SK-N-MC (cell line): ENCODE measurements around the gene CASTOR1.

Experiments
- DNase-seq: peaks from one replicate; pipeline ENCODE4 v3.0.0-alpha.2; 2011; ENCODE audit warnings: low read depth, low spot score
- H3K27ac ChIP-seq: fragments of 200-600 bp; sonication (generic); 2 replicates; pipeline ENCODE4 v1.5.1; 2016; ENCODE audit warnings: mixed run types
- H3K36me3 ChIP-seq: fragments of 200-600 bp; sonication (generic); 2 replicates; pipeline ENCODE4 v1.6.1; 2017; ENCODE audit warnings: antibody characterized with exemption, low read length, mixed read lengths; ENCODE audit not compliant: insufficient read depth
- H3K4me3 ChIP-seq: fragments of 200-600 bp; sonication (generic); 2 replicates; pipeline ENCODE4 v1.5.1; 2016
- H3K9ac ChIP-seq: fragments of 200-600 bp; sonication (generic); 2 replicates; pipeline ENCODE4 v1.8.0; 2017; ENCODE audit warnings: mixed run types, mixed read lengths; ENCODE audit not compliant: insufficient read length
- H3K9me3 ChIP-seq: fragments of 200-600 bp; sonication (generic); 2 replicates; pipeline ENCODE4 v1.6.1; 2017; ENCODE audit warnings: low read depth, mild to moderate bottlenecking, antibody characterized with exemption, low read length, moderate library complexity, mixed read lengths
- EZH2 ChIP-seq: fragments of 200-600 bp; sonication (generic); IDR thresholded peaks from one replicate; pipeline ENCODE4 v1.6.1; 2017; ENCODE audit warnings: antibody characterized with exemption
- FOXP2 ChIP-seq: optimal IDR thresholded peaks from 2 replicates; pipeline ENCODE3; 2011; ENCODE audit warnings: mild to moderate bottlenecking, moderate library complexity; ENCODE audit not compliant: insufficient read depth; ENCODE audit errors: extremely low read length, control extremely low read depth
- POLR2AphosphoS5 ChIP-seq: IDR thresholded peaks from 2 replicates; pipeline ENCODE4 v1.6.1; 2012; ENCODE audit warnings: mild to moderate bottlenecking, low read depth, low read length, borderline replicate concordance

CASTOR1 gene

DNA sequence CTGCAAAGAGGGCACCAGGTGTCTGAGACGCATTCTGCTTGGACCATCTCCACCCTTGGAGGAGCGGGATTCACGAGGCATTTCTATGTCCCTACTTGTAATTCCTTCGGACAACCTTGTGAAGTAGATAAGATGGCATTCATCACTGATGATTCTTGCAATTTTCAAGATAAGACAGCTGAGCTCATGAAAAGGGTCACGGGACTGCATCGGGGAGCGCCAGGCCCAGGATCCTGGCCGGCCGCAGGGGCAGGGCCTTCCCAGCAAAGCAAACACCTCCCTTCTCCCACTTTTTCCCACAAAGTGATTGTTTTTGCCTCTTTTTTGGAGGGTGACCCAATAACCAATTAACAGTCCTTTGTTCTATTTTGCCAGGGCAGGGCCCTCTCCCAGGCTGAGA is 51.2 kb downstream of the CASTOR1 start:
- DNase-seq = no peak
- Histone ChIP-seq H3K36me3 (no peaks in the 10 kb centered on the region), H3K9me3 (no peaks in the 10 kb centered on the region), H3K9ac (no peak overlapping the region), H3K4me3 (no peak overlapping the region), H3K27ac (no peak overlapping the region)
- no peak for TF ChIP-seq EZH2
- no peak for TF ChIP-seq POLR2AphosphoS5
- TF ChIP-seq FOXP2 = no peak

DNA sequence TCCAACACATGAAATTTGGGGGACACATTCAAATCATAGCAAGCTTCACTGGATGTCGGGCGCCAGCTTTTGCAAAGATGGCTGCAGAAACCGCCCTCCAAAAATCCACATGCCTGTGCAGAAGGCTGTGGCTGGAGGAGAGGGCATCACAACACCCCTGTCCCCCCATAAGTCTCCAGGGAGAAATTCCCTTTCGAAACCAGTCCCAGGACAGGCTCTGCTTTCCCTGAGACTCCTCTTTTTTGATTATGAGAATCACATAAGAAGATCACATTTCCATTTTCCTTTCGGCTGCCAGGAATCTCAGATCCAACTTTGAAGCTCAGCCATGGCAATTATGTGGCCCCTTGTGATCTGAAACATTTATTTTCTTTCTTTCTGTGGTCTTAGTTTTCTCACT is 52.4 kb downstream of the CASTOR1 start:
- no peak overlapping the region for H3K4me3 ChIP-seq
- H3K27ac ChIP-seq = no peak overlapping the region
- no peaks in the 10 kb centered on the region for H3K9me3 ChIP-seq
- no peak for DNase-seq
- no peak overlapping the region for H3K9ac ChIP-seq
- no peak for TF ChIP-seq EZH2
- no peak for TF ChIP-seq FOXP2
- TF ChIP-seq POLR2AphosphoS5 = no peak
- no peaks in the 10 kb centered on the region for H3K36me3 ChIP-seq

DNA sequence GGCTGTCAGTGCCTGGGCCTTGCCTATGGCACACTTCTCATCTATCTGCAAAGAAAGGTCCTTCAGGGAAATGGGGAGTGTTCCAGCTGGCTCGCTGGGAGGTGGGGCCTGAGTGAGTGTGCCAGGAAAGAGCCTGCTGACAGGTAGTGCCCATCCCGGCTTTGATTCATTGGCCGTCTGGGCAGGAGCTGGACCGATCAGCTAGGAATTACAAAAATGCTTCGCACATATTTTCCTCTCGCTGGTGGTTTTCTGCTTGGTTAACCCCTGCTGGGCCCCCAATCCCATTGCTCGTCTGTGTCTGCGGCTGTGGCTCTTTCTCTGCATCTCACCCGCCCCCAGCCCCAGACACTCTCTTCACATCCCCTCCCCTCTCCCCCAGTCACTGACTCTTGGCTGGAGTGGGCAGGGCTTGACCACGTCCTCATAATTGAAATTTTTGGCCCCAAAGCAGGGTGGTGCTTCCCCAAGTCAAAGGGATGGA is 53.6 kb downstream of the CASTOR1 start:
- no peak overlapping the region for H3K9ac ChIP-seq
- H3K4me3 ChIP-seq = no peak overlapping the region
- H3K9me3 ChIP-seq = no peaks in the 10 kb centered on the region
- TF ChIP-seq FOXP2 (no peak), POLR2AphosphoS5 (no peak), EZH2 (no peak)
- H3K27ac ChIP-seq = no peak overlapping the region
- no peak for DNase-seq
- H3K36me3 ChIP-seq = no peaks in the 10 kb centered on the region
